ENCODE results near the gene TTC7B. TPM values are rescaled to one million over a fixed set of nuclear protein-coding genes. Genes with fewer than 3 reads are reported as not detected.

TTC7B gene
- total RNA-seq, 2 experiments from 2014 or later = 5.6 to 7.8 TPM

DNA sequence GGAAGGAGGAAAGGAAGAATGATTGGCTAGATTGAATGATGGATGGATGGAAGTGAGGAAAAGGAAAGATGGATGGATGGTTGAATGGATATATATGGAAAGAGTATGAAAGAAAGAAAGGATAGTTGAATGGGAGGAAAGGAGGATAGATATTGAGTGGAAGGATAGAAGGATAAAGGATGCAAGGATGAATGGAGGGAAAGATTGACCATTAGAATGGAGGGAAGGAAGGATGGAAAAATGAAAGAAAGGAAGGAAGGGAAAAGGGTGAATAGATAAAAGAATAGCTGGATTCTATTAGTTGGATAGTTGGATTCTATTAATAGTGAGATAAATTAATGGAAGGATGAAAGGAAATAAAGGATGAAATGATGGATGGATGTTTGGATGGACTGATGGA is 313.5 kb downstream of the TTC7B start:
- Mint-ChIP-seq H3K27me3 (peaks cover 22% of the 10 kb centered on the region), H3K36me3 (ENCODE audit: low read depth) (no peaks in the 10 kb centered on the region), H3K4me3 (no peak overlapping the region), H3K4me1 (ENCODE audit: low read depth) (peaks cover 4% of the 10 kb centered on the region), H3K9me3 (no peaks in the 10 kb centered on the region), H3K27ac (no peak overlapping the region)
- intact Hi-C loops (cut with micrococcal nuclease) = no loop called here
- ChIA-PET CTCF (no interaction called here), POLR2A (no interaction called here)
- no peak for DNase-seq
- ATAC-seq = no peak
- TF ChIP-seq, protein P1, sequence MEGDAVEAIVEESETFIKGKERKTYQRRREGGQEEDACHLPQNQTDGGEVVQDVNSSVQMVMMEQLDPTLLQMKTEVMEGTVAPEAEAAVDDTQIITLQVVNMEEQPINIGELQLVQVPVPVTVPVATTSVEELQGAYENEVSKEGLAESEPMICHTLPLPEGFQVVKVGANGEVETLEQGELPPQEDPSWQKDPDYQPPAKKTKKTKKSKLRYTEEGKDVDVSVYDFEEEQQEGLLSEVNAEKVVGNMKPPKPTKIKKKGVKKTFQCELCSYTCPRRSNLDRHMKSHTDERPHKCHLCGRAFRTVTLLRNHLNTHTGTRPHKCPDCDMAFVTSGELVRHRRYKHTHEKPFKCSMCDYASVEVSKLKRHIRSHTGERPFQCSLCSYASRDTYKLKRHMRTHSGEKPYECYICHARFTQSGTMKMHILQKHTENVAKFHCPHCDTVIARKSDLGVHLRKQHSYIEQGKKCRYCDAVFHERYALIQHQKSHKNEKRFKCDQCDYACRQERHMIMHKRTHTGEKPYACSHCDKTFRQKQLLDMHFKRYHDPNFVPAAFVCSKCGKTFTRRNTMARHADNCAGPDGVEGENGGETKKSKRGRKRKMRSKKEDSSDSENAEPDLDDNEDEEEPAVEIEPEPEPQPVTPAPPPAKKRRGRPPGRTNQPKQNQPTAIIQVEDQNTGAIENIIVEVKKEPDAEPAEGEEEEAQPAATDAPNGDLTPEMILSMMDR (IDR thresholded peaks at IDR 0.05) = no peak

DNA sequence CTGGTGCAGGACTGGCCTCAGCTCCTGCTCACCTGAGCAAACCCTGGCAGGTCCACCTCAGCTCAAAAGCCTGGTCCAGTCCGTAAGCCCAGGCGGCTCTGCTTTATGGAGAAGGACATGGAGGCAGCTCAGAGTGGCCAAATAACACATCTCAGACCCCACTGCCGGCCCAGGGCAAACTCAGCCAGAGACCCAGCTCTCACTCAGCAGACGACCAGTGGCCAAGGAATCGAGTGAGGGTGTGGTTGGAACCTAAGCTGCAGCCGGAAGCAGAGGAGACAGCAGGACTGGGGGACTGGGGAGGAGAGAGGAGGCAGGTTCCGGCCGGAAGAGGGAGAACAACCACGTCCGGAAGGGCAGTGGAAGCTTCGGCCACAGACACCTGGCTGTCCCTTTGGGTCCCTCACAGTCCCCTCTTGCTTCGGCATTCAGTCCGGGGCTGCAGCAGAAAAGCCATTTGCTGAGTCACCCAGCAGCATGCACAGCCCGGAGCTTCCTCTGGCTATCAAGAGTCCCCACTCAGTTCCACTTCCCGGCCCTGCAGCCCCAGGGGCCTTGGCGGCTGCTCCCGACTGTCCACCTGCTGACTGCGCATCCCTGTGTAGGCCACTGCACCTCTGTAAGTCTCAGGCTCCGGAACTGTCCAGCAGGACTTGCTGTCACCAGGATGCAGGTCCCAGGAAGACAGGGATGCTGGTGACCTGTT is 315.4 kb downstream of the TTC7B start:
- TF ChIP-seq, protein P1 (IDR thresholded peaks at IDR 0.05) = no peak
- Mint-ChIP-seq H3K27me3 (peaks cover 22% of the 10 kb centered on the region), H3K9me3 (no peaks in the 10 kb centered on the region), H3K36me3 (ENCODE audit: low read depth) (no peaks in the 10 kb centered on the region), H3K4me3 (no peak overlapping the region), H3K27ac (no peak overlapping the region), H3K4me1 (ENCODE audit: low read depth) (peaks cover 4% of the 10 kb centered on the region)
- no peak for ATAC-seq
- ChIA-PET CTCF (interaction anchor here (1.2 kb wide), 1 partner anchor 257 kb away, joined by 3 read pairs; no protein-coding TSS in a partner anchor), POLR2A (no interaction called here)
- no peak for DNase-seq
- intact Hi-C loops (cut with micrococcal nuclease) = no loop called here

DNA sequence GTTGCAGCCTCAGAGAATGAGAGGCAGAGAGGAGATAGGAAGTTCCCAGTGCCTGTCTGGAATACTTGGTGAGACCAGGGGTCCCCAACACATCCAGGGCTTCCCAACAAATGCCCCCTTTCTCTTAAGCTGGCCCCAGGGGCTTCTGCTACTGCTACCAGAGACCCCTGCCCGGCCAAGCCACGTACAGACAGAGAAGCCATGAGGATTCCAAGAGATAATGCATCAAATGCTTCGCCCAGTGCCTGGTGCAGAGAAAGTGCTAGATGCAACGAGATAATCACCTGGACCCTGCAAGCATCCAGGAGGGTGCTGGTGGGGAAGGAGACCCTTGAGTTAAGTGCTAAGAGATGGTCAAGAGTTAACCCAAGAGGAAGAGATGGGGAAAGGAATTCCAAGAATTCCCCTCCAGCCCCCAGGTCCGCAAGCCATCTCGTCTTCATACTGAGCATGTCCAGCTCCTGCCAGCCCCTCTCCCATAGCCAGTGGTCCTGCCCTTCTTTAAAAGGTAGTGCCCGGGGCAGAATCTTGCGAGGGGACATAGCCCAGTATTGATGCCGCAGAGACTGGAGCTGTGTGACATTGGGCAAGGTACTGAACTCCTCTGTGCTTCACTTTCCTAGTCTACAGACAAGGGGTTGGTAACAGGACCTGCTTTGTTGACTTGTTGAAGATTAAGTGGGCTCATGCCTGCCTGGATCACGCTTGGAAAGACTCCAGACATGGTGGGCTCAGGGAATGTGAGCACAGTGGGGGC is 316.1 kb downstream of the TTC7B start:
- intact Hi-C loops (cut with micrococcal nuclease) = no loop called here
- H3K27me3 Mint-ChIP-seq = peaks cover 22% of the 10 kb centered on the region
- peaks cover 4% of the 10 kb centered on the region for H3K4me1 Mint-ChIP-seq (ENCODE audit: low read depth)
- ChIA-PET POLR2A (interaction anchor here (0.6 kb wide), 1 partner anchor 34 kb away, joined by 3 read pairs; no protein-coding TSS in a partner anchor), CTCF (interaction anchor here (1.2 kb wide), 1 partner anchor 258 kb away, joined by 3 read pairs; no protein-coding TSS in a partner anchor)
- TF ChIP-seq, protein P1 (IDR thresholded peaks at IDR 0.05) = no peak
- H3K4me3 Mint-ChIP-seq = no peak overlapping the region
- no peaks in the 10 kb centered on the region for H3K9me3 Mint-ChIP-seq
- H3K27ac Mint-ChIP-seq = no peak overlapping the region
- DNase-seq (no peak), ATAC-seq (no peak)
- H3K36me3 Mint-ChIP-seq (ENCODE audit: low read depth) = no peaks in the 10 kb centered on the region

DNA sequence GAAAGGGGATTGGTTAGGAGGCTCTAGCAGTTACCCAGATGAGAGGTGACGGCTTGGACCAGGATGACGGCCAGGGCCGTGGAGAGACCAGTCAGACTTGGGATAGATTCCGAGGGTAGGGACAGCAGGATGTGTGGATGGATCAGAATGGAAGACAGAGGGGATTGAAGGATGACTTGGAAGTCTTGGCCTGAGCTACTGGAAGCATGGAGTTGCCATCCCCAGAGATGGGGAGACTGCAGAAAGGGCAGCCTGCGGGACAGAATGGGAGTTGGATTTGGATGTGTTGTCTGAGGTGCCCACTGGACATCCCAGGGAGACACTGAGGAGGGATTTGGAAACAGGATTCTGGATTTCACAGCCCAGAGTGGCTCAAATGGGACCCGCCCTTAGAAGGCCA is 317.1 kb downstream of the TTC7B start:
- intact Hi-C loops (cut with micrococcal nuclease) = no loop called here
- ATAC-seq (no peak), DNase-seq (no peak)
- ChIA-PET POLR2A (no interaction called here), CTCF (no interaction called here)
- TF ChIP-seq, protein P1 (IDR thresholded peaks at IDR 0.05) = no peak
- Mint-ChIP-seq H3K4me1 (ENCODE audit: low read depth) (peaks cover 4% of the 10 kb centered on the region), H3K27ac (no peak overlapping the region), H3K36me3 (ENCODE audit: low read depth) (no peaks in the 10 kb centered on the region), H3K27me3 (peaks cover 22% of the 10 kb centered on the region), H3K9me3 (no peaks in the 10 kb centered on the region), H3K4me3 (no peak overlapping the region)

DNA sequence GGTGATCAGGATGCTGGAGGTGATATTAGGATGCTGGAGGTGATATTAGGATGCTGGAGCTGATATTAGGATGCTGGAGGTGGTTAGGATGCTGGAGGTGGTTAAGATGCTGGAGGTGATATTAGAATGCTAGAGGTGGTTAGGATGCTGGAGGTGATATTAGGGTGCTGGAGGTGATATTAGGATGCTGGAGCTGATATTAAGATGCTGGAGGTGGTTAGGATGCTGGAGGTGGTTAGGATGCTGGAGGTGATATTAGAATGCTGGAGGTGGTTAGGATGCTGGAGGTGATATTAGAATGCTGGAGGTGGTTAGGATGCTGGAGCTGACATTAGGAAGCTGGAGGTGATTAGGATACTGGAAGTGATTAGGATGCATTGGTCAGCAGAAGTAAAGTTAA is 318.0 kb downstream of the TTC7B start:
- H3K27me3 Mint-ChIP-seq = peaks cover 22% of the 10 kb centered on the region
- POLR2A ChIA-PET = no interaction called here
- intact Hi-C loops (cut with micrococcal nuclease) = no loop called here
- no peaks in the 10 kb centered on the region for H3K9me3 Mint-ChIP-seq
- no peak overlapping the region for H3K27ac Mint-ChIP-seq
- H3K36me3 Mint-ChIP-seq (ENCODE audit: low read depth) = no peaks in the 10 kb centered on the region
- ATAC-seq (no peak), DNase-seq (no peak)
- CTCF ChIA-PET = no interaction called here
- TF ChIP-seq, protein P1 (IDR thresholded peaks at IDR 0.05) = no peak
- peaks cover 4% of the 10 kb centered on the region for H3K4me1 Mint-ChIP-seq (ENCODE audit: low read depth)
- no peak overlapping the region for H3K4me3 Mint-ChIP-seq

All from activated CD8-positive, alpha-beta T cell treated with anti-CD3 and anti-CD28 coated beads for 36 hours (primary cell).